Activated CD8-positive, alpha-beta T cell treated with anti-CD3 and anti-CD28 coated beads for 36 hours (primary cell): Measurements from ENCODE around the gene MCF2L. TPM values are rescaled to one million over a fixed set of nuclear protein-coding genes. Genes with fewer than 3 reads are reported as not detected.

Source experiments
- ATAC-seq: fragments of 200-7000 bp; cut with Tn5 transposase; one replicate; pipeline ENCODE4 v1.10.0; 2021; ENCODE audit warnings: mild to moderate bottlenecking, moderate library complexity
- CTCF ChIA-PET: fragments of 350-600 bp; sonication (Branson Sonifier 250); formaldehyde crosslinking; loops from one replicate; lab custom pipeline; 2021; ENCODE audit warnings: antibody characterized with exemption; lab: Charles Lee
- POLR2A ChIA-PET: fragments of 350-600 bp; sonication (Branson Sonifier 250); formaldehyde crosslinking; loops from one replicate; lab custom pipeline; 2021; ENCODE audit warnings: antibody characterized with exemption; lab: Charles Lee
- DNase-seq: peaks from one replicate; pipeline ENCODE4 v3.0.0-alpha.2; 2020
- H3K27ac Mint-ChIP-seq: one replicate; pipeline ENCODE4 v1.8.0; 2021; ENCODE audit warnings: mild to moderate bottlenecking, mixed read lengths
- H3K27me3 Mint-ChIP-seq: one replicate; pipeline ENCODE4 v1.8.0; 2021; ENCODE audit warnings: mixed read lengths
- H3K36me3 Mint-ChIP-seq: one replicate; pipeline ENCODE4 v1.8.0; 2021; ENCODE audit warnings: low read depth, mixed read lengths
- H3K4me1 Mint-ChIP-seq: one replicate; pipeline ENCODE4 v1.8.0; 2021; ENCODE audit warnings: low read depth, mixed read lengths
- H3K4me3 Mint-ChIP-seq: one replicate; pipeline ENCODE4 v1.8.0; 2021; ENCODE audit warnings: mild to moderate bottlenecking, moderate library complexity, mixed read lengths
- H3K9me3 Mint-ChIP-seq: one replicate; pipeline ENCODE4 v1.8.0; 2021; ENCODE audit warnings: mixed read lengths
- CTCF ChIP-seq: fragments of 200-600 bp; IDR thresholded peaks from one replicate; pipeline ENCODE4 v1.8.0; 2022; ENCODE audit warnings: antibody characterized with exemption, mild to moderate bottlenecking
- intact Hi-C: fragments of 100-400 bp; cut with micrococcal nuclease; formaldehyde crosslinking; loops from one replicate; pipeline ENCODE4 v1.10.0; 2022
- total RNA-seq, 2 experiments: library from RNA; stranded (reverse); gene quantifications; one replicate each; pipeline ENCODE4 v1.2.3, GENCODE V29; 2021

Gene MCF2L
- total RNA-seq, 2 experiments from 2014 or later: 7.6 to 8.9 TPM

GRCh38 chr13:112926993-112927392 lies 42.0 kb upstream of the MCF2L start:
- DNase-seq (no peak), ATAC-seq (no peak)
- Mint-ChIP-seq H3K4me3 (no peak overlapping the region), H3K4me1 (peaks cover 3% of the 10 kb centered on the region), H3K9me3 (no peaks in the 10 kb centered on the region), H3K27ac (no peak overlapping the region), H3K36me3 (no peaks in the 10 kb centered on the region), H3K27me3 (peaks cover 36% of the 10 kb centered on the region)
- no peak for TF ChIP-seq CTCF
- ChIA-PET CTCF (no interaction called here), POLR2A (no interaction called here)
- intact Hi-C loops: no loop called here

DNA sequence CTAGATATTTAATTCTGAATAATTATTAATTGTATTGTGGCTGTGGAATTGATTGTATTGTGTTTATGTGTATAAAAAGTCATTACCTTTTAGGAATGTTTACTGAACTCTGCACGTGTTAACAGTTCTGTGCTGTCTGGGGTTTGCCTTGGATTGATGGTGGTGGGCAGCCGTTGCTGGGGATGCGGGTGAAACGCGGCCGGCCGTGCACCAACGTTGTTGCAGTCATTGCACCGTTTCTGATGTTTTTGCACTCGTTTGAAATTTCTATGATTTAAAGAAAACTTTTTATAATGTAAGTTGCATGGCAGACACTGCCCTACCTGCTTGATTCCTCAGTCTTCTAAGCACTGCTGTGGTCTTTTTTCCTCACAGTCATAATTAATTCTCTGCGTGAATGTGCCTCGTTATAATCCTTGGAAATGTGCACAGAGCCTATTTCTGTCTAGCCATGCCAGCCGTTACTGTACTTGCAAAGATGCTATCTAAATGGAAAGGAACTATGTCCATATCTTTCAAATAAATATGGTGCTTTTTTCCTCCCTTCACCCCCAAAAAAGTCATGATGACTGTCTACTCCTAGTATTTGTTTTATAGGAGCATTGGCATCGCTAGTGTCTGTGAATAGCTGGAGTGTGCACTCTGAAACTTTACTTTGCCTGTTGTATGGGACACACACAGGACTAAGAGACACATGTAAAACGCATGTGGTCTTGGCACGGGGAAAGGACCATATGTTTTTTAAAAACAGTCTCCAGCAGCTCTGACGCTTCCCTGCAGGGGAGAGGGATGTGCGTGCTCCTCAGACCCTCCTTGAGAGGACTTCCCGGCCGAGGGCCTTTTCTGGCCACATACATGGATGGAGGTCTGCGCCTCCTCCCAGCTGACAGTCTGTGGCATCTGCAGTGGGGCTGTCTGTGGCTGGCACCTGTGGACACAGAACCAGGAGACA lies 40.7 kb upstream of the MCF2L start:
- Mint-ChIP-seq H3K27ac (no peak overlapping the region), H3K9me3 (no peaks in the 10 kb centered on the region), H3K4me1 (peaks cover 3% of the 10 kb centered on the region), H3K27me3 (peaks cover 36% of the 10 kb centered on the region), H3K36me3 (no peaks in the 10 kb centered on the region), H3K4me3 (no peak overlapping the region)
- POLR2A ChIA-PET: no interaction called here
- TF ChIP-seq CTCF: no peak
- CTCF ChIA-PET: no interaction called here
- DNase-seq (no peak), ATAC-seq (no peak)
- intact Hi-C loops: no loop called here

DNA sequence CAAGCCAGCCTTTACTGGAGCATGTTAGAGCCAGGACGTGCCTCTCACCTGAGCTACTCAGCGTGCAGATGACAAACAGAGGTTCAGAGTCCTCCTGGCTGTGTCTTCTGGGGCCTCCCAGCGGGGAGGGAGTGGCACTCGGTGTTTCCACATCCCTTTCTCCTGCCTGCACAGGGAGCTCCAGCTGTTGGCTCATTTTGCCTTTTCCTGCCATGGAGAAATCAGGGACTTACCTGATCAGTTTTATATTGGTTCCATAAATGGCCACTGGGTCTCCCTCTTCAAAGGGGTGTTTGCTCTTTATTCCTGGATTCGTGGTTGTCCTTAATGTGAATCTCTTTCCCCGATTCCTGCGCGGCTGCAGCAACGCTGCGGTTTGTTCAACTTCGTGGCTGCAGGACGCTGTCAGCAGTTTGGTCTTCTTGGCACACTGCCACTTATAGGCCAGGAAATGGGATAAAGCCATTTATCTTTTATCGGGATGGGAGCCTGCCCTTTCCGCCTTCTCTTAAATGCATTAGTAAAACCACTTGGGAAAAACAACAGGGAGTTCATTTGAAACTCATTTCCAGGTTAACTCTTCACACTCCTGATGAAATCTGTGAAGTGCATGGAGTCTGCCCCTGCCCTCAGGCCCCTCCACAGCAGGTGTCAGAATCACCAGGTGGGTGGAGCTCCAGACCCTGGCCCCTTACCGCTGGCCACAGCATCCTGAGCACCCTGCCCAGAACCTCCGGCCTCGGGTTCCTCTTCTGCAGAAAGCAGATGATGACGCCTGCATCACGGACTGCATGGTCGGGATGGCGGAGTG lies 39.8 kb upstream of the MCF2L start:
- Mint-ChIP-seq H3K4me1 (peaks cover 3% of the 10 kb centered on the region), H3K27me3 (peaks cover 34% of the 10 kb centered on the region), H3K27ac (no peak overlapping the region), H3K9me3 (no peaks in the 10 kb centered on the region), H3K36me3 (no peaks in the 10 kb centered on the region), H3K4me3 (no peak overlapping the region)
- intact Hi-C loops: no loop called here
- TF ChIP-seq CTCF: no peak
- POLR2A ChIA-PET: no interaction called here
- no peak for DNase-seq
- no peak for ATAC-seq
- CTCF ChIA-PET: no interaction called here

DNA sequence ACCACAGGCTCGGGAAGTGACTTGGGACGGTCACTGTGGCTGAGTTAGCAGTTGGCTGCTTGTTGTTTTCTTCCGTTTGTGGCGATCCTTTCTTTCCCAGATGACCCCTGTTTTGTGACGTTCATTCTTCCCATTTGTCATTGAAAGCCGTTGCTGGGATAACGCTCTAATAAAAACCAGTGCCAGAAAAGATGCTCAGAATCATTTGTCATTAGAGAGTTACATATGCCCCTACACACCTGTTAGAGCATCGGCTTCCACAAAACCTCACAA lies 39.3 kb upstream of the MCF2L start:
- CTCF ChIA-PET: interaction anchor here (0.7 kb wide), 1 partner anchor 100 kb away, joined by 3 read pairs; no protein-coding TSS in a partner anchor
- Mint-ChIP-seq H3K9me3 (no peaks in the 10 kb centered on the region), H3K4me1 (peaks cover 3% of the 10 kb centered on the region), H3K27me3 (peaks cover 34% of the 10 kb centered on the region), H3K36me3 (no peaks in the 10 kb centered on the region), H3K4me3 (no peak overlapping the region), H3K27ac (no peak overlapping the region)
- ATAC-seq: no peak
- POLR2A ChIA-PET: no interaction called here
- no peak for DNase-seq
- intact Hi-C loops: no loop called here
- no peak for TF ChIP-seq CTCF

- H3K27me3 Mint-ChIP-seq: peaks cover 34% of the 10 kb centered on the region
- H3K36me3 Mint-ChIP-seq: no peaks in the 10 kb centered on the region
- H3K4me1 Mint-ChIP-seq: peaks cover 3% of the 10 kb centered on the region
- intact Hi-C loops: no loop called here
- ChIA-PET POLR2A (no interaction called here), CTCF (interaction anchor here (0.7 kb wide), 1 partner anchor 99 kb away, joined by 3 read pairs; no protein-coding TSS in a partner anchor)
- no peak for TF ChIP-seq CTCF
- DNase-seq (no peak), ATAC-seq (no peak)
- no peaks in the 10 kb centered on the region for H3K9me3 Mint-ChIP-seq
- no peak overlapping the region for H3K27ac Mint-ChIP-seq
- H3K4me3 Mint-ChIP-seq: no peak overlapping the region
These were observed 38.8 kb upstream of the MCF2L start for GRCh38 chr13:112930192-112930591.
